Adrenal gland (tissue), 12 donors: ENCODE results near the gene ZNF628. TPM values are rescaled to one million over a fixed set of nuclear protein-coding genes. Genes with fewer than 3 reads are reported as not detected.

ENCODE experiments used
- DNase-seq, 7 donors: peaks; one replicate each; pipeline ENCODE4 v3.0.0-alpha.2; 2019 to 2020
- H3K27ac ChIP-seq, 5 donors: fragments of 200-600 bp; sonication (generic) in 4 of 5; 1 replicate in 3 of 5; 2 replicates in 2 of 5; pipeline versions ENCODE4 v1.5.1 to v1.8.0; 2016 to 2020; ENCODE audit warnings: mild to moderate bottlenecking in 1 of 5
- H3K27me3 ChIP-seq: fragments of 200-600 bp; 2 replicates; pipeline ENCODE4 v1.8.0; 2021
- H3K36me3 ChIP-seq, 2 donors: fragments of 200-600 bp; replicated peaks in 1 of 2; 1 replicate in 1 of 2; 2 replicates in 1 of 2; pipeline versions ENCODE4 v1.5.1 to v1.8.0; 2018 to 2022
- H3K4me1 ChIP-seq, 2 donors: fragments of 200-600 bp; replicated peaks in 1 of 2; 1 replicate in 1 of 2; 2 replicates in 1 of 2; pipeline versions ENCODE4 v1.5.1 to v1.8.0; 2018 to 2021
- H3K4me3 ChIP-seq, 4 donors: fragments of 200-600 bp; sonication (generic) in 3 of 4; one replicate each; pipeline ENCODE4 v1.5.1; 2016 to 2018
- H3K9me3 ChIP-seq, 3 donors: fragments of 200-600 bp; sonication (generic) in 1 of 3; replicated peaks in 1 of 3; 1 replicate in 2 of 3; 2 replicates in 1 of 3; pipeline versions ENCODE4 v1.5.1 to v1.8.0; 2016 to 2021
- CTCF ChIP-seq, 6 experiments: fragments of 450-650 bp in 4 of 6; fragments of 200-600 bp in 2 of 6; sonication (generic) in 1 of 6; IDR thresholded peaks; 1 replicate in 5 of 6; 2 replicates in 1 of 6; pipeline versions ENCODE4 v1.5.1 to v1.8.0; 2016 to 2021; ENCODE audit warnings: antibody characterized with exemption in 6 of 6, mild to moderate bottlenecking in 2 of 6, moderate library complexity in 1 of 6
- POLR2A ChIP-seq, 2 donors: fragments of 450-650 bp; IDR thresholded peaks; one replicate each; pipeline ENCODE4 v1.6.1; 2017; ENCODE audit warnings: antibody characterized with exemption in 2 of 2, mild to moderate bottlenecking in 2 of 2, moderate library complexity in 1 of 2
- WGBS, 4 donors: extraction: QIAGEN DNeasy Blood & Tissue Kit in 2 of 4; methylation state at CpG; one replicate each; pipeline versions ENCODE4 v1.1.5 to v1.1.7; 2013 to 2017; 5-methylcytosine and 5-hydroxymethylcytosine counted together
- intact Hi-C, 2 donors: fragments of 100-400 bp; cut with DNase I; formaldehyde crosslinking; loops; one replicate each; pipeline versions ENCODE4 v1.14.1 to v1.15.0; 2022 to 2023
- polyA plus RNA-seq, 3 donors: library from polyadenylated mRNA; stranded (reverse); fragments of 200-250 nt in 2 of 3; fragments of 350-450 nt in 1 of 3; fragmentation: Illumina TruSeq in 1 of 3; extraction: RNeasy Lipid Tissue Mini Kit (QIAGEN cat#74804) in 1 of 3; gene quantifications; one replicate each; pipeline ENCODE4 v1.2.3, GENCODE V29; 2013 to 2014
- total RNA-seq, 9 donors: library from RNA; depleted of rRNA in 4 of 9; stranded (reverse); fragments of >200 nt in 4 of 9; fragments of 120-200 nt in 1 of 9; fragmentation: NEBNext Ultra II Directional in 1 of 9; extraction: Animal tissue kit (Norgen Biotek cat#: 25700) in 1 of 9; gene quantifications; one replicate each; pipeline versions ENCODE4 v1.1.0 to v1.2.4, GENCODE V29; 2013 to 2023
- donor health status: healthy with polysubstance abuse.
- donor health status: Bipolar disorder and iron deficiency.
- donor health status: DM: yes; HTN: yes; CAD: no.
- donor health status: DM: no; HTN: no; CAD: no.
- donor health status: DM: no; HTN: no; CAD: no.
- donor health status: DM: yes; HTN: yes; CAD: no.

Gene ZNF628
- total and polyA plus RNA-seq, 12 donors: 0.04 to 27.9 (median 7.7) TPM

GRCh38 chr19:55497763-55498162 is 21.3 kb downstream of the ZNF628 start:
- DNase-seq: no peak
- TF ChIP-seq POLR2A (IDR thresholded peaks at IDR 0.05): no peak
- no peak for TF ChIP-seq CTCF (IDR thresholded peaks at IDR 0.05)
- WGBS, 4 donors: 81 to 89% (median 87%) methylated on average over 6 to 13 of the region's 13 CpGs
- no peaks in the 10 kb centered on the region for H3K9me3 ChIP-seq
- H3K36me3 ChIP-seq: no peaks in the 10 kb centered on the region
- intact Hi-C loops: no loop called here
- H3K4me3 ChIP-seq: no peak overlapping the region
- H3K27ac ChIP-seq: no peak overlapping the region
- H3K4me1 ChIP-seq: no peaks in the 10 kb centered on the region
- no peaks in the 10 kb centered on the region for H3K27me3 ChIP-seq

- no peaks in the 10 kb centered on the region for H3K36me3 ChIP-seq
- no peaks in the 10 kb centered on the region for H3K9me3 ChIP-seq
- TF ChIP-seq CTCF (IDR thresholded peaks at IDR 0.05) (no peak), POLR2A (IDR thresholded peaks at IDR 0.05) (no peak)
- H3K4me1 ChIP-seq: no peaks in the 10 kb centered on the region
- intact Hi-C loops: no loop called here
- 36 to 65% (median 40%) methylated on average over 2 of the region's 2 CpGs for WGBS, 4 donors
- H3K4me3 ChIP-seq: no peak overlapping the region
- DNase-seq: no peak
- no peaks in the 10 kb centered on the region for H3K27me3 ChIP-seq
- no peak overlapping the region for H3K27ac ChIP-seq
Measured at GRCh38 chr19:55498246-55498840, 21.9 kb downstream of the ZNF628 start.

GRCh38 chr19:55500368-55500952 is 24.0 kb downstream of the ZNF628 start:
- no peaks in the 10 kb centered on the region for H3K36me3 ChIP-seq
- H3K27ac ChIP-seq: no peak overlapping the region
- TF ChIP-seq POLR2A (IDR thresholded peaks at IDR 0.05): no peak
- no peak for TF ChIP-seq CTCF (IDR thresholded peaks at IDR 0.05)
- no peaks in the 10 kb centered on the region for H3K9me3 ChIP-seq
- WGBS, 4 donors: 93 to 94% (median 94%) methylated on average over 18 to 26 of the region's 26 CpGs
- H3K4me3 ChIP-seq: no peak overlapping the region
- no peaks in the 10 kb centered on the region for H3K27me3 ChIP-seq
- intact Hi-C loops: loop anchor here in 1 of 2 donors (5.0 to 10.0 kb wide), 2 partner anchors 38 to 356 kb away; partner anchors contain the start of genes C19orf85, ISOC2 and TNNT1
- no peak for DNase-seq
- no peaks in the 10 kb centered on the region for H3K4me1 ChIP-seq

GRCh38 chr19:55502197-55502952 is 26.0 kb downstream of the ZNF628 start:
- Histone ChIP-seq H3K27ac (no peak overlapping the region), H3K36me3 (no peaks in the 10 kb centered on the region), H3K4me3 (no peak overlapping the region), H3K9me3 (no peaks in the 10 kb centered on the region), H3K4me1 (no peaks in the 10 kb centered on the region), H3K27me3 (no peaks in the 10 kb centered on the region)
- no peak for DNase-seq
- 91 to 93% (median 92%) methylated on average over 9 of the region's 9 CpGs for WGBS, 4 donors
- intact Hi-C loops: loop anchor here (2.0 to 10.0 kb wide), 3 partner anchors 36 to 358 kb away; partner anchors contain the start of genes C19orf85 (in 1 of the 2), ISOC2 (in 1 of the 2) and TNNT1 (in 1 of the 2)
- TF ChIP-seq POLR2A (IDR thresholded peaks at IDR 0.05): no peak
- TF ChIP-seq CTCF (IDR thresholded peaks at IDR 0.05): no peak
